NCI-H2081 (cell line): ENCODE results near the gene FOXRED2.

ENCODE experiments used
- DNase-seq, 2 experiments: peaks; one replicate each; lab custom pipeline; 2025; lab: John Stamatoyannopoulos, UW

FOXRED2 gene

GRCh38 chr22:36514766-36515165, 7.9 kb upstream of the FOXRED2 start:
- DNase-seq: no peak

- DNase-seq: no peak
Measured at GRCh38 chr22:36512991-36513390, 6.2 kb upstream of the FOXRED2 start.

- DNase-seq: no peak
Measured at GRCh38 chr22:36512333-36512732, 5.5 kb upstream of the FOXRED2 start.

- peak in 1 of 2 experiments; percentile 11 for DNase-seq
Measured at GRCh38 chr22:36510966-36511881, 4.4 kb upstream of the FOXRED2 start.

GRCh38 chr22:36510384-36510783, 3.5 kb upstream of the FOXRED2 start:
- no peak for DNase-seq

- no peak for DNase-seq
Measured at GRCh38 chr22:36507518-36508010, 724 bp upstream of the FOXRED2 start.

GRCh38 chr22:36505998-36506635, 723 bp downstream of the FOXRED2 start:
- no peak for DNase-seq

- no peak for DNase-seq
Measured at GRCh38 chr22:36497910-36498665, 8.8 kb downstream of the FOXRED2 start.

GRCh38 chr22:36493690-36494110, 13.1 kb downstream of the FOXRED2 start:
- DNase-seq: no peak

- DNase-seq: no peak
Measured at GRCh38 chr22:36492109-36492508, 14.7 kb downstream of the FOXRED2 start.

GRCh38 chr22:36491155-36491554, 15.7 kb downstream of the FOXRED2 start:
- DNase-seq: no peak

GRCh38 chr22:36486619-36487384, 20.0 kb downstream of the FOXRED2 start:
- no peak for DNase-seq

- DNase-seq: peak; percentile 91 to 92
Measured at GRCh38 chr22:36481393-36482168, 25.3 kb downstream of the FOXRED2 start, which contains the start of gene TXN2. Gene TXN2, minus strand, starts transcription at chr22:36481640. Its CDS starts 803 bp downstream, at chr22:36480837.

- DNase-seq: no peak
Measured at GRCh38 chr22:36480941-36481392, 25.9 kb downstream of the FOXRED2 start.

GRCh38 chr22:36478966-36479365, 27.9 kb downstream of the FOXRED2 start:
- DNase-seq: no peak

GRCh38 chr22:36475341-36475740, 31.5 kb downstream of the FOXRED2 start:
- no peak for DNase-seq

GRCh38 chr22:36472689-36473088, 34.2 kb downstream of the FOXRED2 start:
- no peak for DNase-seq

- no peak for DNase-seq
Measured at GRCh38 chr22:36471341-36471821, 35.5 kb downstream of the FOXRED2 start.

GRCh38 chr22:36470994-36471331, 35.9 kb downstream of the FOXRED2 start:
- DNase-seq: no peak
